Mesenteric fat pad (tissue), 1 donor: ENCODE data around the gene JAM3. TPM values are rescaled to one million over a fixed set of nuclear protein-coding genes. Genes with fewer than 3 reads are reported as not detected.
"Not testable (repeated sequence)": the region's sequence is repeated elsewhere in the genome, so short reads cannot be mapped to it uniquely, and the experiment has no call there.

ENCODE experiments used
- DNase-seq: peaks from one replicate; pipeline ENCODE4 v3.0.0-alpha.2; 2020; ENCODE audit warnings: low spot score
- total RNA-seq: library from RNA; stranded (reverse); fragmentation: NEBNext Ultra II Directional; extraction: Animal tissue kit (Norgen Biotek cat#: 25700); gene quantifications from one replicate; pipeline ENCODE4 v1.2.1, GENCODE V29; 2021
- donor health status: DM: yes; HTN: yes; CAD: no.

JAM3 gene
- total RNA-seq, 1 donor from 2014 or later = 18.9 TPM

GRCh38 chr11:134060316-134060715, 8.6 kb upstream of the JAM3 start:
- no peak for DNase-seq

- no peak for DNase-seq
Observed at GRCh38 chr11:134062265-134063123, 6.4 kb upstream of the JAM3 start.

- no peak for DNase-seq
Observed at GRCh38 chr11:134063124-134063495, 5.8 kb upstream of the JAM3 start.

- no peak for DNase-seq
Observed at GRCh38 chr11:134063991-134064747, 4.7 kb upstream of the JAM3 start.

GRCh38 chr11:134065381-134065780, 3.5 kb upstream of the JAM3 start:
- no peak for DNase-seq

- DNase-seq = no peak
Observed at GRCh38 chr11:134066943-134067885, 1.7 kb upstream of the JAM3 start.

- DNase-seq = no peak
Observed at GRCh38 chr11:134069426-134070341, 812 bp downstream of the JAM3 start.

- DNase-seq = no peak
Observed at GRCh38 chr11:134070342-134070845, 1.5 kb downstream of the JAM3 start.

GRCh38 chr11:134071306-134071705, 2.4 kb downstream of the JAM3 start:
- no peak for DNase-seq

- DNase-seq = no peak
Observed at GRCh38 chr11:134071766-134072402, 3.0 kb downstream of the JAM3 start.

GRCh38 chr11:134072844-134073243, 4.0 kb downstream of the JAM3 start:
- DNase-seq = no peak

GRCh38 chr11:134074346-134074745, 5.5 kb downstream of the JAM3 start:
- DNase-seq = no peak

GRCh38 chr11:134074766-134075165, 5.9 kb downstream of the JAM3 start:
- DNase-seq = no peak

GRCh38 chr11:134079317-134079716, 10.4 kb downstream of the JAM3 start:
- no peak for DNase-seq

GRCh38 chr11:134081258-134081657, 12.4 kb downstream of the JAM3 start:
- DNase-seq = not testable (repeated sequence)

- DNase-seq = no peak
Observed at GRCh38 chr11:134082990-134083389, 14.1 kb downstream of the JAM3 start.

- DNase-seq = no peak
Observed at GRCh38 chr11:134086376-134086775, 17.5 kb downstream of the JAM3 start.

GRCh38 chr11:134092006-134092405, 23.1 kb downstream of the JAM3 start:
- DNase-seq = not testable (repeated sequence)

GRCh38 chr11:134097166-134097565, 28.3 kb downstream of the JAM3 start:
- no peak for DNase-seq
